ENCODE data around the gene LRRC8C.

DNA sequence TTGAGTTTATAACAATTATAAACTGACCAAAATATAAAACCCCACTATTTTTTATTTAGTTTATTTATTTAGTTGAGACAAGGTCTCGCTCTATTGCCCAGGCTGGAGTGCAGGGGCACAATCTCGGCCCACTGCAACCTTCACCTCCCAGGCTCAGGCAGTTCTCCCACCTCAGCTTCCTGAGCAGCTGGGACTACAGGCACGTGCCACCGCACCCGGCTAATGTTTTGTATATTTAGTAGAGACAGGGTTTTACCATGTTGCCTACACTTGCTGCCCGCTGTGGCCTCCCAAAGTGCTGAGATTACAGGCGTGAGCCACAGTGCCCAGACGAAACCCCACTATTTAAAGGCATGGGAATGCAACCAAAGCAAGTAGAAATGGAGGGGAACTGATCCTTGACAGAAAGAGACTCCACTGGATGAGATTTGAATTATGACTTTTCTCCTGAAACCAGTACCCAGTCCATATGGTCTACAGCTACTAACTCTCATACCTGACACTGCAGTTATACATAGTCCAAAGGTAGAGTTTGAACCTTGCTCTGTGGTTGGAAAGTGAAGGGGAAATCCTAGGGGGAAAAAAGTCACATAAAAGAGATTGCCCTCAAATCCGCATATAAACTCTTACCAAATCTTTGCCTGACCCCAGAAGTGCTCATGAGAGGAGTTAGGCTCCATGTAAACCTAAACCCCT lies 11.3 kb downstream of the LRRC8C start:
- TF ChIP-seq CTCF (IDR thresholded peaks at IDR 0.05) (no peak), ZFX (IDR thresholded peaks at IDR 0.05; ENCODE audit: borderline replicate concordance) (no peak)
